Activated T-helper 17 cell treated with anti-CD3 and anti-CD28 coated beads, Interleukin-2, amount 50 U/mL, for 72 hours (primary cell): ENCODE data around the gene CXCL10. TPM values are rescaled to one million over a fixed set of nuclear protein-coding genes. Genes with fewer than 3 reads are reported as not detected.

Source experiments
- ATAC-seq: fragments of 150-1000 bp; cut with Tn5 transposase; replicated peaks from 2 replicates; pipeline ENCODE4 v1.10.0; 2021; ENCODE audit warnings: mild to moderate bottlenecking, moderate library complexity
- H3K27ac Mint-ChIP-seq: one replicate; pipeline ENCODE4 v1.8.0; 2022; ENCODE audit warnings: mixed read lengths
- H3K27me3 Mint-ChIP-seq: one replicate; pipeline ENCODE4 v1.8.0; 2022; ENCODE audit warnings: mixed read lengths
- H3K36me3 Mint-ChIP-seq: one replicate; pipeline ENCODE4 v1.8.0; 2022; ENCODE audit warnings: low read depth, mild to moderate bottlenecking, mixed read lengths
- H3K4me1 Mint-ChIP-seq: one replicate; pipeline ENCODE4 v1.8.0; 2022; ENCODE audit warnings: mixed read lengths
- H3K4me3 Mint-ChIP-seq: one replicate; pipeline ENCODE4 v1.8.0; 2022; ENCODE audit warnings: mild to moderate bottlenecking, mixed read lengths
- H3K9me3 Mint-ChIP-seq: one replicate; pipeline ENCODE4 v1.8.0; 2022; ENCODE audit warnings: mixed read lengths
- total RNA-seq, 2 donors: library from RNA; stranded (reverse); gene quantifications; one replicate each; pipeline ENCODE4 v1.2.3, GENCODE V29; 2022

CXCL10 gene
- total RNA-seq, 2 donors from 2014 or later: 1.1 to 3.3 TPM

- ATAC-seq: no peak
- Mint-ChIP-seq H3K27ac (no peak overlapping the region), H3K9me3 (no peaks in the 10 kb centered on the region), H3K4me3 (no peak overlapping the region), H3K4me1 (peaks cover 21% of the 10 kb centered on the region), H3K27me3 (no peaks in the 10 kb centered on the region), H3K36me3 (peaks cover 9% of the 10 kb centered on the region)
These were observed 30.8 kb downstream of the CXCL10 start for GRCh38 chr4:75992462-75992861.

GRCh38 chr4:75989846-75990528 is 33.3 kb downstream of the CXCL10 start:
- Mint-ChIP-seq H3K4me3 (peak overlapping the region; percentile 85), H3K9me3 (no peaks in the 10 kb centered on the region), H3K4me1 (peaks cover 26% of the 10 kb centered on the region), H3K27me3 (no peaks in the 10 kb centered on the region), H3K27ac (peak overlapping the region; percentile 86), H3K36me3 (peaks cover 15% of the 10 kb centered on the region)
- no peak for ATAC-seq

- Mint-ChIP-seq H3K27ac (no peak overlapping the region), H3K9me3 (no peaks in the 10 kb centered on the region), H3K4me3 (no peak overlapping the region), H3K4me1 (peaks cover 26% of the 10 kb centered on the region), H3K27me3 (no peaks in the 10 kb centered on the region), H3K36me3 (peaks cover 39% of the 10 kb centered on the region)
- no peak for ATAC-seq
These were observed 38.2 kb downstream of the CXCL10 start for GRCh38 chr4:75985116-75985515.

DNA sequence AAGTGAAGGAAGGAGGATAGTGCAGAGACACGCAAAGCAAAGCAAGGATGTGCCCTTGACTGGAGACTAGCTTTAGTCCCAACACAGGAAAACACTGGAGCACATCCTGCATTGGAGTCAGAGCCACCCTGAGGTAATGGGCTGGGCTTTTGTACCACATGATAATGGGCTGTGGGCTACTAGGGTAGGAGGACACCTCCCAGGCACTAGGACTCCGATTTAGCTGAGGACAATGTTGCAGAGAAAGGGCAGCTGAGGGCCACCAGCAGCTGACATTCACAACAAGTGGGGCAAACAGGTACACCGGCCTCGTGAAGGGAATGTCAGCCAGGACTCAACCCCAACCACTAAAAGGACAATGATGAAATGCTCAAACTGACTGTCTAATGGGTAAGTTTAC is 42.7 kb downstream of the CXCL10 start:
- Mint-ChIP-seq H3K4me1 (no peaks in the 10 kb centered on the region), H3K27ac (no peak overlapping the region), H3K9me3 (no peaks in the 10 kb centered on the region), H3K36me3 (peaks cover 69% of the 10 kb centered on the region), H3K27me3 (no peaks in the 10 kb centered on the region), H3K4me3 (no peak overlapping the region)
- ATAC-seq: no peak

DNA sequence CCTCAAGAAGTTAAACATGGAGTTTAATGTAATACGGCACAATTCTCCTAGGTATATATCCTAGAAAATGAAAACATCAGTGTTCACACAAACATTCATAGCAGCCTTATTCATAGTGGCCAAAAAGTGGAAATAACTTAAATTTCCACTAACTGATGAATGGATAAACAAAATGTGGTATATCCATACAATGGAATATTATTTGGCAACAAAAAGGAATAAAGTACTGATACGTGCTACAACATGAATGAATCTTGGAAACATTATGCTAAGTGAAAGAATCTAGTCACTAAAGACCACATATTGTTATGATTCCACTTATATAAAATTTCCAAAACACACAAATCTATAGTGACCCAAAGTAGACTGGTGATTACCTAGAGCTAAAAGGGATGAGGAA is 47.1 kb downstream of the CXCL10 start:
- Mint-ChIP-seq H3K9me3 (no peaks in the 10 kb centered on the region), H3K27ac (no peak overlapping the region), H3K4me1 (no peaks in the 10 kb centered on the region), H3K36me3 (peaks cover 97% of the 10 kb centered on the region), H3K27me3 (no peaks in the 10 kb centered on the region), H3K4me3 (no peak overlapping the region)
- no peak for ATAC-seq

DNA sequence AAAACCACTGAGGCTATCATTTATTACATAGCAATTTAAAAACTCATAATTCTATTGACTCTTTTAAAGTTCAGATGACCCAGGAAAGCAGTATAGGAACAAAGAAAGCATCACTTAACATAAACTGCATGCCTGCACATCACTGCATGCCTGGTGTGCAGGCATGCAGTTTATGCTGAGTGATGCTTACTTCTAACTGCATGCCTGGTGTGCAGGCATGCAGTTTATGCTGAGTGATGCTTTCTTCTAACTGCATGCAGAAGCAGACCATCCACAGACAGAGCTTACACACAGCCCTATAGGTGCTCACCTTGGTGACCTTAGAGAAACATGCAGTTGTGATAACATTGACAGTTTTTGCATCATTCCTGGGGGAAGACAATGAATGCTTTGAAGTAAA is 49.5 kb downstream of the CXCL10 start:
- no peaks in the 10 kb centered on the region for H3K9me3 Mint-ChIP-seq
- H3K4me1 Mint-ChIP-seq: no peaks in the 10 kb centered on the region
- ATAC-seq: no peak
- no peak overlapping the region for H3K27ac Mint-ChIP-seq
- H3K4me3 Mint-ChIP-seq: no peak overlapping the region
- no peaks in the 10 kb centered on the region for H3K27me3 Mint-ChIP-seq
- peaks cover 98% of the 10 kb centered on the region for H3K36me3 Mint-ChIP-seq

Other genes starting within 250 kb of the CXCL10 start
- gene PPEF2, start 121.0 kb downstream of the CXCL10 start, total RNA-seq: under 1 TPM in 1 of 2 donors, not detected in 1; 0.24 TPM
- 10 to 100 TPM; 14.7 to 36.5 TPM for gene NAAA, start 82.5 kb downstream of the CXCL10 start, total RNA-seq
- 10 to 100 TPM; 27.0 to 56.8 TPM for gene SDAD1, start 32.6 kb downstream of the CXCL10 start, total RNA-seq
- 1 to 10 TPM in 1 of 2 donors, under 1 TPM in 1; 0.45 to 3.4 TPM for gene CXCL9, start 16.0 kb downstream of the CXCL10 start, total RNA-seq
- not detected for gene CXCL11, start 12.6 kb upstream of the CXCL10 start, total RNA-seq
- gene ART3, start 51.2 kb upstream of the CXCL10 start, total RNA-seq: 1 to 10 TPM in 1 of 2 donors, under 1 TPM in 1; 0.80 to 1.6 TPM
- gene NUP54, start 124.9 kb upstream of the CXCL10 start, total RNA-seq: 10 to 100 TPM; 58.1 to 73.7 TPM
- 10 to 100 TPM in 1 of 2 donors, 1 to 10 TPM in 1; 3.0 to 15.9 TPM for gene SCARB2, start 190.3 kb upstream of the CXCL10 start, total RNA-seq
- not detected for gene FAM47E, start 228.2 kb upstream of the CXCL10 start, total RNA-seq